Stimulated activated naive CD8-positive, alpha-beta T cell treated with anti-CD3 and anti-CD28 coated beads, Interleukin-15, Interleukin-2, amounts not matched to agents 100 ng/mL and 50 ng/mL, for 24 hours (primary cell): ENCODE results near the gene PPARD.

Experiments
- H3K27ac Mint-ChIP-seq: one replicate; pipeline ENCODE4 v1.8.0; 2021; ENCODE audit warnings: mild to moderate bottlenecking, mixed read lengths
- H3K27me3 Mint-ChIP-seq: one replicate; pipeline ENCODE4 v1.8.0; 2021; ENCODE audit warnings: mixed read lengths
- H3K36me3 Mint-ChIP-seq: one replicate; pipeline ENCODE4 v1.8.0; 2021; ENCODE audit warnings: low read depth, mixed read lengths
- H3K4me1 Mint-ChIP-seq: one replicate; pipeline ENCODE4 v1.8.0; 2021; ENCODE audit warnings: low read depth, mixed read lengths
- H3K4me3 Mint-ChIP-seq: one replicate; pipeline ENCODE4 v1.8.0; 2021; ENCODE audit warnings: mild to moderate bottlenecking, mixed read lengths
- H3K9me3 Mint-ChIP-seq: one replicate; pipeline ENCODE4 v1.8.0; 2021; ENCODE audit warnings: mixed read lengths

The PPARD gene

DNA sequence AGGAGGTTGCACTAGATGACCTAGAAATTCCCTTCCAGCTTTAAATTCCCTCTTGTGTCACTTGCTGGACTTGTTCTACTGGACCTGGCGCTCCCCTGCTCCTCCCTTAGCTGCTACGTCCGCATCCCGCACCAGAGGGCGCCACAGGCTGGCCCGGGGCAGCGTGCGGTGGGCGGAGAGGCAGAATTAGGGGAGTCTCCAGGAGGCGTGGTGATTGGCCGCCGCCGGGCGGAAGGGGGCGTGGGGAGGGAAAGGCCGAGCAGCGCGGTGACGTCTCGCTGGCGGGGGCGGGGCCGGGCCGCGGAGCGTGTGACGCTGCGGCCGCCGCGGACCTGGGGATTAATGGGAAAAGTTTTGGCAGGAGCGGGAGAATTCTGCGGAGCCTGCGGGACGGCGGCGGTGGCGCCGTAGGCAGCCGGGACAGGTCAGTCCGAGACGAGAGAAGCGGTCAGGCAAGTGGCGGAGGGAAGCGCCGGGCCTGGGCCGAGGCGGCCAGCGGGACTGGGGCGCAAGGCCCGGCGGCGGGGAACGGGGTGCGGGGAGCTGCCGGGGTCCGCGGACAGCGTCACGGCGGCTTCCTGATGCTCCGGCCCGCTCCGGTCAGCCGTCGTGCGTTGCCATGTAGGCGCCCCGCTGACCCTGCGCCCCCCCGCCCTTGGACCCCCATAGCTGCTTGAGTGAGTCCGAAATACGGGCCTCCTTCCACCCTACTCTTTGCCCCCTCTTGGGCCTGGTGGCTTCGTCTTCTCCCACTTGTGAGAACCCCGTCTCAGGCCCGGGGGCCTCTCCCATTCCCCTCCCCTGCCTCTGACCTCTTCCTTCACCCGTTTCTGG lies at the start of gene PPARD:
Gene PPARD, plus strand, starts transcription at position 301 of the 834 bp plus-strand sequence. CDS start 68,530 bp downstream, outside the sequence.
- Mint-ChIP-seq H3K27ac (peak within 1 kb of the TSS; percentile 93), H3K4me1 (peaks cover 47% of the 10 kb centered on the region), H3K36me3 (peaks cover 23% of the 10 kb centered on the region), H3K4me3 (peak within 1 kb of the TSS; percentile 91), H3K27me3 (no peaks in the 10 kb centered on the region), H3K9me3 (no peaks in the 10 kb centered on the region)

DNA sequence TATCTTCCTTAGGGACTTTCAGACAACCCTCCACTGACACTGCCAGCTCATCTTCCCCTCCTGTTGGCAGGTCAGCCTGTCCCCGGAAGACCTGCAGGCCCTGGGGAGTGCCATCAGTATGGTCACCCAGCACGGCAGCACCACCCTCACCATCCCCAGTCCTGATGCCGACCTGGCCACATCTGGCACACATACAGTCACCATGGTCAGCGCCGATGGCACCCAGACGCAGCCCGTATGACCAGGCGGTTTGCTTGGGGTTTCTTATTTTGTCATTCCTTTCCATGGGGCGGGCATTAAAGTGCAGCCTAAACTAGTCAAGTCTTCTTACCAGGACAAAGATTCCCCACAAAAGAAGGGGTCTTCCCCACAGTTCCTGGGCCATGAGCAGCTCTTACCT lies 48.7 kb upstream of the PPARD start:
- Mint-ChIP-seq H3K36me3 (peaks cover 19% of the 10 kb centered on the region), H3K27ac (no peak overlapping the region), H3K4me1 (peaks cover 6% of the 10 kb centered on the region)

DNA sequence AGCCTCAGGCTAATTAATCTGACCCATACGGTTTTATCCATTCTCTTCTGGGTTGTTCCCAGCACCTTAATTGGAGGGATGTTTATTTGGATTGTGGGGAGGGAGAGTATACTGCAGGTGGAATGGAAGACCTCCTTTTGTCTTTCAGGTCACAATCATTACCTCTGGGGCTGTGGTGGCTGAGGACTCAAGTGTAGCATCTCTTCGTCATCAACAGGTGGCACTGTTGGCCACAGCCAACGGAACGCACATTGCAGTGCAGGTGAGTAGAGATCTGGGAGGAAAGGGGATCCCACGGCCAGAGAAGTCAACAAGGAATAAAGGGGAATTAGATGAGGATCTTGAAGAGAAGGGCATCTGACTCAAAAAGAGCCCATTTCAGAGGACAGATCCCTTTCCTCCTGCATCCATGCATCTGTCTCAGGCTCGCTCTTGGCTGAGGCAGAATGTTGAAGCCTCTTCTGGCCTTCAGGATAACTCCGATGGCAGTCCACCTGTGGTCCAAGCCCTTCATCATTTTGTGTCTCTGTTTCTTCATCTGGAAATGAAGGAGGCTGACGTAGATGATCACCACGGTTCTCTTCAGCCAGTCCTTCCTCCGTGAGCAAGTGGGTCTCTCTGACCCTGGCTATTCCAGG lies 47.9 kb upstream of the PPARD start:
- peaks cover 13% of the 10 kb centered on the region for H3K4me1 Mint-ChIP-seq
- no peaks in the 10 kb centered on the region for H3K9me3 Mint-ChIP-seq
- no peak overlapping the region for H3K27ac Mint-ChIP-seq
- H3K27me3 Mint-ChIP-seq: no peaks in the 10 kb centered on the region
- no peak overlapping the region for H3K4me3 Mint-ChIP-seq
- H3K36me3 Mint-ChIP-seq: peaks cover 18% of the 10 kb centered on the region

More for the DNA sequence above, 48.7 kb upstream of the PPARD start:
- H3K27me3 Mint-ChIP-seq: no peaks in the 10 kb centered on the region
- H3K4me3 Mint-ChIP-seq: no peak overlapping the region
- H3K9me3 Mint-ChIP-seq: no peaks in the 10 kb centered on the region

DNA sequence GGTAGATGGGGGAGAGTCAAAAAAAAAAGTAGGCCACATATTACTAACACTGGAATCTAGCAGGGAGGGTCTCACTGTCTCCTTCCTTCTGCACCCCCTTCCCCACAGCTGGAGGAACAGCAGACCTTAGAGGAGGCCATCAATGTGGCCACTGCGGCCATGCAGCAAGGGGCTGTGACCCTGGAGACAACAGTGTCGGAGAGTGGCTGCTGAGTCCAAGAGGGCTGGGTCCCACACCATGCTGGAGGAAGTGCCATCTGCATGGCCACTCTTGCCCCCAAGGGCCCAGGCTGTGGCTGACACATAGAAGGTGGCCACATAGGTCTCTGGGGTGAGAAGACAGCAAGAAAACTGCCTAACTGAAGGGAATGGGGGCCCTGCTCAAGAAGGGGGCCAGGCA lies 47.3 kb upstream of the PPARD start:
- H3K4me1 Mint-ChIP-seq: peaks cover 19% of the 10 kb centered on the region
- H3K27ac Mint-ChIP-seq: no peak overlapping the region
- H3K9me3 Mint-ChIP-seq: no peaks in the 10 kb centered on the region
- H3K27me3 Mint-ChIP-seq: no peaks in the 10 kb centered on the region
- peaks cover 22% of the 10 kb centered on the region for H3K36me3 Mint-ChIP-seq
- no peak overlapping the region for H3K4me3 Mint-ChIP-seq

DNA sequence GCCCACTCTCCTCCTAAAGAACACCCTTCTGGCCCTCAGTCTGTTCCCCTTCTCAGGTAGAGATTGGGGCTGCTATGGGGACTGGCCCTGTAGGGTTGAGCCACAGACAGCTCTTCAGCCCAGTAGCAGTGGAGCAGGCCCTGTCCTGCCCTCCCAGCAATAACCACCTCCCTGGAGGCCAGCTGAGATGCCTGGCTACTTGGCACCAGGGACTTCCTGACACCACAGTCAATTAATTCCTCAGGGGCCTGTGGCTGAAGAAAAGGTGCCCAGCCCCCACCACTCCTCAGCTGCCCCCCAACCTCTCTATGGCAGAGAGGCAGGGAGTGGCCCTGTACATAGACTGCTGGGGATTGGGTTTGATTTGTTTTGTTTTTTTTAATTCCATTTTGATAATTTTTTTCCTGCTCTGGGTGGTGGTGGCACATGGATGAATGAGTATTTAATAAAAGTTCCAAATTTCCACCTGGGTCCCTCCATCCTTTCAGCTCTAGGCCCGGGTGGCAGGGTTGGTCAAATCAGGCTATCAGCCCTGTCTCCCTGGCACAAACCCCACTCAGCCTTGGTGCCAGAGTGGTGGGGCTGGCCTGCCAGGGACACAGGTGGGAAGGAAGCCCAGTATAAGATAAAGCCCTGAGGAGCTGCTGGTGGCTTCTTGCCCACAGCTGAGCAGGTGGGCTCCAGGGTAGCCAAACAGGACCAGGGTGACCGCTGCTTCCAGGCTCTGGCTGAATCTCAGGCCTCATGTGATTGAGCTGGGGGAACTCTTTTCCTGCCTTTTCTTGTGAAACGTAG lies 46.6 kb upstream of the PPARD start:
- no peak overlapping the region for H3K4me3 Mint-ChIP-seq
- H3K4me1 Mint-ChIP-seq: peaks cover 26% of the 10 kb centered on the region
- no peak overlapping the region for H3K27ac Mint-ChIP-seq
- peaks cover 25% of the 10 kb centered on the region for H3K36me3 Mint-ChIP-seq
- no peaks in the 10 kb centered on the region for H3K27me3 Mint-ChIP-seq
- H3K9me3 Mint-ChIP-seq: no peaks in the 10 kb centered on the region

DNA sequence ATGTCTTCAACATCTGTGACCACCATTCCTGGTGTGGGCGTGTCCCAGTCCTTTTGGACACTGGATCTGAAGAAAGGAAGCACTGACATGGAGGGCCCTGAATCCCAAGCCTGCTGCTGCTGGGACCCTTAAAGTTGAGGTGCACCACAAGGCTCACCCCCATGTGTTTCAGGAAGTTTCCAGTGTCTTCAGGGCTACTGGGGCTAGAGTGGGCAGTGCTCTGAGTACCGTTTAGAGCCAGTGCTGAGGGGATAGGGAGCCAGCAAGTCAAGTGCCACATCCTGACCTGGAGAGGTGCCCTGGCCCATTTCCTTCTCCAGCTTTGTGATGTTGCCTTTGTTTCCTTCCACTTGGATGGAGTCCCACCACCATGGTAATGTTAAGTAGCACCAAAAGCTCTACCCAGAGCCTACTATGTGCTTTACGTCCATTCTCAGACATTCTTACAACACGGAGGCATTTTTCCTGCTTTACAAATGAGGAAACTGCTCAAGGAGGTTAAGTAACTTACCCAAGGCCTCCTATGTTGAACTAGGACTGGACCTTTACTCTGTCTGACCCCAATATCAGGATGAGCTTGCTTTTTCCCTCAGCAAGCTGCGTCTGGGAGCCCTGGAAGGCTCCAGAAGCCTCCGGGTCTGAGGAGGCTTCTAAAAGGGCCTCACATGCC lies 45.3 kb upstream of the PPARD start:
- peak overlapping the region; percentile 92 for H3K4me3 Mint-ChIP-seq
- H3K27ac Mint-ChIP-seq: peak overlapping the region; percentile 97
- no peaks in the 10 kb centered on the region for H3K27me3 Mint-ChIP-seq
- peaks cover 31% of the 10 kb centered on the region for H3K36me3 Mint-ChIP-seq
- peaks cover 40% of the 10 kb centered on the region for H3K4me1 Mint-ChIP-seq
- H3K9me3 Mint-ChIP-seq: no peaks in the 10 kb centered on the region

DNA sequence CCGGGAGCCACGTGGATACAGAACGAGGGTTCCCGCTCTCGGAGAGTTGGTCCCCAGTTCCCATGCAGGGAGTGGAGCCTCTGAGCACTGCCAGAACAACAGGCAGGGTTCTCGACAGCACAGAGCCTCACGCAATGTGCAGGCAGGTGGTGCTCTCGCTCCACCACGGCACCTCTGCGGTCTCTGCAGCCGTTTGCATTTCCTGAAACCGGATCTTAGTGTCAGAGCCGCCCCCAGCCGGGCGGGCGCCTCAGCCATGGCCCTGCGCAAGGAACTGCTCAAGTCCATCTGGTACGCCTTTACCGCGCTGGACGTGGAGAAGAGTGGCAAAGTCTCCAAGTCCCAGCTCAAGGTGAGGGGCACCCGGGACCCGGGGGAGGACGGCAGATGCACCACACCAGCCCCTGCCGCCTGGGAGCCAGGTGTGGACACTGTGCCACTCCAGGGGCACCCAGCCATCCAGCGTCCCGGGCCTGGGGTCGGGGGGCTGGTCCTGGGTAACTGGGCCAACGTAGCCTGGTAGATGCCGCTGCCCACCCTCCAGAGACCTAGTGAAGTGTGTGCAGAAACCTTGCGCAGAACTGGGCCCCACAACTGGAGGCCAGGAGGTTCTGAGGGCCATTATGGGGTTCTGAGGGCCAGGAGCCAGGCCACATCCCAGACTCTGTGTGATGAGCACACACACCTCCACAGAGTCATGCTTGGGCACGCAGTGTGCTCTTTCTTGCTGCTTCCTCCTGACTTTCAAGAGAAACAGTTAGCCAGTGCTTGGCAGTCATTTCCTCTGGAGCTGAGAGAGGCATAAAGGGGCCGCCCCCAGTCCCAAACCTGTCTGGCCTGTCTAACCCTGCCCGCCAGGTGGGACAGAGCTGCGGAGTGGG lies 44.5 kb upstream of the PPARD start, which contains the start of gene DEF6:
Gene DEF6, plus strand, starts transcription at position 218 of the 881 bp plus-strand sequence. Its CDS starts 39 bp downstream, at position 257.
- Mint-ChIP-seq H3K9me3 (no peaks in the 10 kb centered on the region), H3K27me3 (no peaks in the 10 kb centered on the region), H3K27ac (peak within 1 kb of the TSS; percentile 97), H3K36me3 (peaks cover 34% of the 10 kb centered on the region), H3K4me1 (peaks cover 48% of the 10 kb centered on the region), H3K4me3 (peak within 1 kb of the TSS; percentile 92)

DNA sequence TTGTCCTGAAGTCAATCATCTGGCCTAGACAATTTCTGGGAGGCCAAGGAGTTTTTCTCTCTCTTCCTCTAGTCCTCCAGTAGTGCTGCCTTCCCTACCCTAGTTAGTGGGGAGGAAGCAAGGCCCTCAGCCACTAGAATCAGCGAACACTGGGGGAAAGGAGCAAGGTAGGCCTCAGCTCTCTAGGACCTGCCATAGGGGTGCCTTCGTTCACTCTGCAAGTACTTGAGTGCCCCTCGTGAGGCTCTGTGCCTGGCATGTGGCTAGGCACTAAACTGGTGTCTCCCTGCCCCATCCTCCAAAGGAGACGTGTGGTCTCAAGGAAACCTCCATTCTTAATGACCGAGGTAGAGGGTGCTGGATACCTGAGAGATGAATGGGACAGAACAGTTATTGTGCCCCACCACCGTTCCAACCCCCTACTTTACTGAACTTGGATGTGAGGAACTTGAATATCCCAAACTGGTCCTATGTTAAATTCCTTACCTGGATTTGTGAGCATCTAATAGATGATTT lies 43.7 kb upstream of the PPARD start:
- Mint-ChIP-seq H3K36me3 (peaks cover 42% of the 10 kb centered on the region), H3K9me3 (no peaks in the 10 kb centered on the region), H3K4me1 (peaks cover 56% of the 10 kb centered on the region), H3K27ac (peak overlapping the region; percentile 97), H3K4me3 (peak overlapping the region; percentile 92), H3K27me3 (no peaks in the 10 kb centered on the region)

DNA sequence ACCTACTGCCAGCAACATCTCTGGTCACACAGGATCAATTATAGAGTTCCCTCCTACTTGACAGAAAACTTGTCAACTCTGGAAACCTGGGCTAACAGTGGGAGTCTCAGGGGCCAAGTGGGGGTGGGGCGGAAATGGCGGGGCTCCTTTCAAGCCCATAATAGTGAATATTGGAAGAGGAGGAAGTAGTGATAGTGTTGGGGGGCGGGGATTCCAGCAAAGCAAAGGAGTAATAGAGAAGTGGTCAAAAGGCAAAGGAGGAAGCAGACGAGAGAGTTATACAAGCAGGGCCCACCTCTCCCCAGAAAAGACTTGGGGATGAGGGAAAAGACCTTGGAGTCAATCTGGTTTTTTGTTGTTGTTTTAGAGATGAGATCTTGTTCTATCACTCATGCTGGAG lies 42.7 kb upstream of the PPARD start:
- Mint-ChIP-seq H3K27ac (peak overlapping the region; percentile 97), H3K4me3 (peak overlapping the region; percentile 92), H3K4me1 (peaks cover 66% of the 10 kb centered on the region), H3K27me3 (no peaks in the 10 kb centered on the region), H3K9me3 (no peaks in the 10 kb centered on the region), H3K36me3 (peaks cover 42% of the 10 kb centered on the region)

DNA sequence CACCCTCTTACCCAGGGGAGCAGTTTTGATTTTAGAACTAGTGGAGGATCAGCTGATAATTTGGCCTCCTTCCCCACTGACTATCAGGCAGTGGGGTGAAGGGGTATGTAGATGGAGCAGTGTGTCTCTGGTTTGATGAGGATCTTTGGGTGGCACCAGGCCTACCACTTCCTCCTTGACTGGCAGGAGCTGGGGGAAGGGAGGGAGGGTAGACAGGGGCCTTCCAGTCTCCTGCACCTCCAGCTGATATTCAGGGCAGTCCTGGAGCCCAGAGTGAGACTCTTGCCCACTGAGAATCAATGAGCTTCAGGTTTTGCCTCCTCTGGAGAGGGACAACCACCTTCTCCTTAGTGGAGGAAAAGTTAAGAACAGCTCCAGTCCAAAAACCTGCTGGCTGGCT lies 41.5 kb upstream of the PPARD start:
- Mint-ChIP-seq H3K27ac (peak overlapping the region; percentile 97), H3K4me1 (peaks cover 67% of the 10 kb centered on the region), H3K36me3 (peaks cover 39% of the 10 kb centered on the region), H3K9me3 (no peaks in the 10 kb centered on the region), H3K4me3 (peak overlapping the region; percentile 92), H3K27me3 (no peaks in the 10 kb centered on the region)

DNA sequence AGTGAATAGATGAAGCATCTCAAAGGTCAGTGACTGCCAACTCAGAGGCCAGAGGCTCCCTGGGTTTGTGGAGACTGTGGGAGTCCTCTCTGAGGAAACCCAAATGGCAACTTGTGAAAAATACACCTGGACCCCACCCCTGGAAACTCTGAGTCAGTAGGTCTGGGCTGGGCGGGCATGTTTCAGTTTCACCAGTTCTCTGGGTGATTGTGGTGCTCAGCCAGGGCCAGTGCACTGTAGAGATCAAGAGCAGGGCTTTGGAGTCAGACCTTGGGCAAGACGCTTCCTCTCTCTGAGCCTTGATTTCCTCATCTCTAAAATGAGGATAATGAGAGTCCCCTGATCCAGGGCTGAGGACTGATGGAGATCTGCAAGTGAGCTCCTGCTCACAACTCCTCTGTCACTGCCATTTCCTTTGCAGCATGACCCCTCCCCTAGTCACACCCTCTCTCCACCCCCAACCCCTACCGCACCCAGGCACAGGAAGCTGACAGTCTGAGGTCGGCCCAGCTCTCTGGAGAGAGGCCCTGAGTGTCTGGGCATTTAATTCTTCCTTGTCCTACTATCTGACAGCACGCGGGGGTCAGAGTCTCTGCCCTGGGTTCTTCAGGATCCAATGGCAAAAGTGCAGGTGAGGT lies 39.6 kb upstream of the PPARD start:
- peaks cover 77% of the 10 kb centered on the region for H3K4me1 Mint-ChIP-seq
- H3K27ac Mint-ChIP-seq: peak overlapping the region; percentile 97
- no peaks in the 10 kb centered on the region for H3K9me3 Mint-ChIP-seq
- H3K36me3 Mint-ChIP-seq: peaks cover 52% of the 10 kb centered on the region
- peak overlapping the region; percentile 88 for H3K4me3 Mint-ChIP-seq
- H3K27me3 Mint-ChIP-seq: no peaks in the 10 kb centered on the region

DNA sequence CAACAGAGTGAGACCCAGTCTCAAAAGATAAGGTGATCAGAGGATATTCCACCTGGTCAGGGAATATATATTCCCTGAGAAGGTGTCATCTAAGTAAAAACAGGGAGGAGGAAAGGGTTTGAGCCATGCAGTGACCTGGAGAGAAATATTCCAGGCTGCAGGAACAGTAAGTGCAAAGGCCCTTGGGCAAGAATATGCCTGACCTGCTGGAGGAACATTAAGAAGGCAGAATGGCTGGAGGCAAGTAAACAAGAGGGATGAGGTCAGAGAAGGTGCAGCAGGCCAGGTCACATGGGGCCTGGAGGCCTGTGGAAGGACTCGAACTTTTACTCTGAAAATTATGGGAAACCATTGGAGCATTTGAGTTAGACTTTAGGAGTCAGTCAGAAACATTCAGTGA lies 38.1 kb upstream of the PPARD start:
- Mint-ChIP-seq H3K27me3 (no peaks in the 10 kb centered on the region), H3K4me3 (peak overlapping the region; percentile 88), H3K4me1 (peaks cover 81% of the 10 kb centered on the region), H3K27ac (peak overlapping the region; percentile 97), H3K9me3 (no peaks in the 10 kb centered on the region), H3K36me3 (peaks cover 62% of the 10 kb centered on the region)

DNA sequence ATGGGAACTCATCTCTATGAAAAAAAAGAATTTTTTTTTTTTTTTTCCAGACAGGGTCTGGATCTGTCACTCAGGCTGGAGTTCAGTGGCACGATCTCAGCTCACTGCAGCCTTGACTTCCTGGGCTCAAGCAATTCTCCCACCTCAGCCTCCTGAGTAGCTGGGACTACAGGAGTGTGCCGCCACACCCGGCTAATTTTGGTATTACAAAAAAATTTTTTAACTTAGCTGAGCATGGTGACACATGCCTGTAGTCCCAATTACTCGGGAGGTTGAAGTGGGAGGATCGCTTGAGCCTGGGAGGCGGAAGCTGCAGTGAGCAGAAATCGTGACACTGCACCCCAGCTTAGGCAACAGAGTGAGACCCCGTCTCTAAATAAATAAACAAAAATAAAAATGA lies 37.2 kb upstream of the PPARD start:
- H3K36me3 Mint-ChIP-seq: peaks cover 62% of the 10 kb centered on the region
- no peak overlapping the region for H3K27ac Mint-ChIP-seq
- H3K4me3 Mint-ChIP-seq: no peak overlapping the region

More for the DNA sequence above, 37.2 kb upstream of the PPARD start:
- Mint-ChIP-seq H3K27me3 (no peaks in the 10 kb centered on the region), H3K9me3 (no peaks in the 10 kb centered on the region), H3K4me1 (peaks cover 81% of the 10 kb centered on the region)
